ENCODE data around the gene SCGB1C2.
"Not testable (repeated sequence)": the region's sequence is repeated elsewhere in the genome, so short reads cannot be mapped to it uniquely, and the experiment has no call there.

The SCGB1C2 gene

GRCh38 chr17:137166-137807, at the start of gene SCGB1C2:
Gene SCGB1C2, plus strand, starts transcription at chr17:137569. Its CDS starts 22 bp downstream, at chr17:137591.
- DNase-seq = not testable (repeated sequence)

- DNase-seq = not testable (repeated sequence)
Observed at GRCh38 chr17:113111-113510, 24.3 kb upstream of the SCGB1C2 start.

- not testable (repeated sequence) for DNase-seq
Observed at GRCh38 chr17:118339-118917, 18.9 kb upstream of the SCGB1C2 start.

- DNase-seq = not testable (repeated sequence)
Observed at GRCh38 chr17:133932-134331, 3.4 kb upstream of the SCGB1C2 start.

GRCh38 chr17:134332-134785, 3.0 kb upstream of the SCGB1C2 start:
- not testable (repeated sequence) for DNase-seq

- DNase-seq = not testable (repeated sequence)
Observed at GRCh38 chr17:135022-135421, 2.3 kb upstream of the SCGB1C2 start.

GRCh38 chr17:135895-136294, 1.5 kb upstream of the SCGB1C2 start:
- not testable (repeated sequence) for DNase-seq

GRCh38 chr17:136531-136930, 838 bp upstream of the SCGB1C2 start:
- DNase-seq = not testable (repeated sequence)

GRCh38 chr17:139401-140205, 2.2 kb downstream of the SCGB1C2 start:
- DNase-seq = not testable (repeated sequence)

- DNase-seq = peak in 2 of 3 experiments; percentile 4 to 47
Observed at GRCh38 chr17:142102-142661, 4.8 kb downstream of the SCGB1C2 start.

GRCh38 chr17:142876-143784, 5.8 kb downstream of the SCGB1C2 start:
- DNase-seq = no peak

- DNase-seq = peak; percentile 65 to 83 (median 71)
Observed at GRCh38 chr17:143785-144281, 6.5 kb downstream of the SCGB1C2 start.

- DNase-seq = no peak
Observed at GRCh38 chr17:144936-145670, 7.7 kb downstream of the SCGB1C2 start.

- no peak for DNase-seq
Observed at GRCh38 chr17:145671-146541, 8.5 kb downstream of the SCGB1C2 start.

- DNase-seq = no peak
Observed at GRCh38 chr17:146546-146945, 9.2 kb downstream of the SCGB1C2 start.

GRCh38 chr17:146983-147761, 9.8 kb downstream of the SCGB1C2 start:
- DNase-seq = no peak

- no peak for DNase-seq
Observed at GRCh38 chr17:147796-148740, 10.7 kb downstream of the SCGB1C2 start.

GRCh38 chr17:148757-149156, 11.4 kb downstream of the SCGB1C2 start:
- no peak for DNase-seq

Data from NCI-H1417 (cell line).